Hematopoietic multipotent progenitor cell treated with erythropoietin and hydrocortisone succinate and interleukin-3 and kit ligand, for 6 days (in vitro differentiated cells): ENCODE measurements around the gene FARP1.
"Not testable (repeated sequence)": the region's sequence is repeated elsewhere in the genome, so short reads cannot be mapped to it uniquely, and the experiment has no call there.

ENCODE experiments used
- DNase-seq: peaks from one replicate; pipeline ENCODE4 v3.0.0-alpha.2; 2015

Gene FARP1

DNA sequence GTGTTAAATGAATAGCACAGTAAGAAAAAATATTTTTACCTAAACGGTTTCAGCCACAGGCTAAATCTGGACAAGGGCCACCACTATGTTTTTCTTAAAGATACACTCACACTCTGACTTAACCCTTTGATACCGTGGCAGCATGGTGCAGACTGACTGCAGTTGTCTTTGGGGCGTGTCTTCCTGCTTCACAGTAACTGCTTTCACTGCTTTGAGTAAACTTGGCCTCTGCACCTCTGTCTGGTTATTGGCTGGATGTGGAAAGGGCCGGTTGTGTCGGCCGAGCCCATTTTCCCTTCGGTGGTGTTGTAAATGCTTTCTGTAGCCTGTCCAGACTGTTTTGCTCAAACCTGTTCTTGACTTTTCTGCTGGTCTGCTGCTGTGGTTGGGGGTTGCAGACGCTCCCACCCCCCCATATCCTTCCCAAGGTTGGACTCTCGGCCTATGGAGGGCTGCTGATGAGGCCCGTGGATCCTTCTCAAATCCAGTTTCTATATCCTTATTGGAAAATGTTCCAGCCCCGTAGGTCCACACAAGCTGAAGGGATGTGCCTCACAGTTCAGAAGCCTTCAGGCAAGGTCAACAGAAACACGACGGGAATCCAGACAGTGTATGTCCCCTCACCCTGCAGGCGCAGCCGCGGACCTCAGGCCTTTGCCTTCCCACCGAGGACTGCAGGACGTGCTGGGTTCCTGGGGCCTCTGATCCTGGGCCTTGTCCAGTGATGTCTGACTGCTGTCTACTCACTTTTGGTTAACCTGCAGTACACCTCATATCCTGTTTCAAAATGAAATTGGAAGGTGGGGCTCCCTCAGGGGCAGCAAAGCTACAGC, 124.4 kb downstream of the FARP1 start:
- DNase-seq, result no peak

DNA sequence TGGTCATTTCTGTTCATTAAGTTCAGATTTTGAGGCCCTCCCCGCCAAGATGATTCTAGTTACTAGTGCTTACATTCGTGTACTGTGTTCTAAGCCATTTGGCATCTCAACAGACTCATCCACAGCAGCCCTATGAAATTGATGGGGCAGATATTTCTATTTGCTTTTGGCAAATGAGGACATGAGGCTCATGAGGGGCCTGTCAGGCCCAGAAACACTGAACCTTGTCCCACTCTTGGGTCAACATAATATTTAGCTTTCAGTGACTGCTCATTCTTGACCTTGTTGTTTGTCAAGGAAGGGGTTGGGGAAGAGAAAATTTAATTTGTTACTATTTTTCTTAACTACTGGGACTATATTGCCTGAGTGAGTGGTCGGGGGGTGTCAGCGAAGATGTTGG, 126.5 kb downstream of the FARP1 start:
- DNase-seq, result no peak

DNA sequence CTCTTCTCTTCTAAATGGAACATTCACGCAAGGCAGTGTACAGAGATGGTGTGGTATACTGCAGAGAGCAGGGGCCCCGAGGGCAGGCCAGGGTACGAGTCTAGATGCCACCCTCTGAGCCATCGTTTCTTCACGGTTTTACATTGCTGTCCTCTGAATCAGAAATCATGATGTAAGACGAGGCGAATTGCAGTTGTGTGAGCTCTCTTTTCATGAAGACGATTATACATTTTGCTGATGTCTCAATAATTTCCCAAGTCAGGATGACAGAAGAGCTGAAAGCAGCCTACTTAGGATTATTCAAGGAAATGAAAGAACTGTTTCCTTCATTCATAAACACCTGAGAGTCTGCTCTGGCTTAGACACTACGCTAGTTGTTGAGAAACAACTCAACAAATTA, 127.9 kb downstream of the FARP1 start:
- no peak for DNase-seq

DNA sequence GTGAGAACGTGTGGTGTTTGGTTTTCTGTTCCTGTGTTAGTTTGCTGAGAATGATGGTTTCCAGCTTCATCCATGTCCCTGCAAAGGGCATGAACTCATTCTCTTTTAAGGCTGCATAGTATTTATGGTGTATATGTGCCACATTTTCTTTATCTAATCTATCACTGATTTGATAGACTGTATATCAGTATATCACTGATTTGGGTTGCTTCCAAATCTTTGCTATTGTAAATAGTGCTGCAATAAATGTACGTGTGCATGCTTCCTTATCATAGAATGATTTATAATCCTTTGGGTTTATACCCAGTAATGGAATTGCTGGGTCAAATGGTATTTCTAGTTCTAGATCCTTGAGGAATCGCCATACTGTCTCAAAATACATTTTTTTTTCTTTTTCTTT, 128.8 kb downstream of the FARP1 start:
- DNase-seq, result not testable (repeated sequence)

DNA sequence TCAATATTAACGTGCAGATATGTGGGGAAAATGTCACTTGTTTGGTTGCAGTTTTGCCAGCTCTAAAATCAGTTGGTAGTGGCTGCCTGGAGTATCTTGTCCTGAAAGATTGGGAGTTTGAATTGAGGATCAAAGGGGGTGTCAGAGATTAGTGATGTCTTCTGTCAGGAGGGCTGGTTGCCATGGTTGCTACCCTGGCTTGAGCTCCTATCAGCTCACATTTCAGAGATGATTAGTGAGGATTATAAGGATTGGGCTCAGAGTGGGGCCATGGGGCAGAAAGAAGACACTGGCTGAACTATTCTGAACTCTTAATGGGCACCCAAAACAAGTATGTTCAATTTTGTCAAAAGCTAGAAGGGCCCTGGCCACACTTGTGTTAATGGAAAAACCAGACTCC, 129.7 kb downstream of the FARP1 start:
- no peak for DNase-seq

DNA sequence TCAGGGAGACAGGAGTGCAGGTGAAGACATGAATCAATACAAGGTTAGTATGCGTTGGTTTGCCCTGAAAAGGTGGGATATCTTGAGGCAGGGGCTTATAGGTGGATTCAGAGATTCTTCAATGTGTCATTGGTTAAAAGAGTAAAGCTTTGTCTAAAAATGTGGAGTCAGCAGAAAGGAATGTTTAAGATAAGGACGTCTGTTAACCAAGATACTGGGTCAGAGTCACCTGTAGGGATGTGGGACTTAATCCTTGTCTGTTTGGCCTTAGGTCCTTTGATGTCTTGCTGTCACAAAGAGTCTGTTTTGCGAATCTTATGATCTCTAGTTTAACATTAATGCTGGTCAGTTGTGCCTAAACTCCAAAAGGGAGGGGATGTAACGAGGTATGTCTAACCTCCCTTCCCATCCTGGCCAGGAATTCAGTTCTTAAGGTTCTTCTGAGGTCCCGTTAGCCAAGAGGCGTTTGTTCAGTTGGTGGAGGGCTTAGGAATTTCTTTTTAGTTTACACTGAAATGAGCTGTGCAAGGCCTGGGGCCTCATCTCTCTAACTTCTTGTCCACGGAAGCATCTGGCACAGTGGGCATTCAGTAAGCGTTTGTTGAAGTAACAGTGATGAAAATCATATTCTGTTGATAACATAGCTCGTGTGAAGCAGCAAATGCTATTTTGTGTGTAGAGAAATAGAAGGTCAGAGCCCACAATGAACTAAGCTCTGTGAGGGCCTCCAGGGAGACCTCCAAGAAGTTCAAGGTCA, 130.4 kb downstream of the FARP1 start:
- no peak for DNase-seq

DNA sequence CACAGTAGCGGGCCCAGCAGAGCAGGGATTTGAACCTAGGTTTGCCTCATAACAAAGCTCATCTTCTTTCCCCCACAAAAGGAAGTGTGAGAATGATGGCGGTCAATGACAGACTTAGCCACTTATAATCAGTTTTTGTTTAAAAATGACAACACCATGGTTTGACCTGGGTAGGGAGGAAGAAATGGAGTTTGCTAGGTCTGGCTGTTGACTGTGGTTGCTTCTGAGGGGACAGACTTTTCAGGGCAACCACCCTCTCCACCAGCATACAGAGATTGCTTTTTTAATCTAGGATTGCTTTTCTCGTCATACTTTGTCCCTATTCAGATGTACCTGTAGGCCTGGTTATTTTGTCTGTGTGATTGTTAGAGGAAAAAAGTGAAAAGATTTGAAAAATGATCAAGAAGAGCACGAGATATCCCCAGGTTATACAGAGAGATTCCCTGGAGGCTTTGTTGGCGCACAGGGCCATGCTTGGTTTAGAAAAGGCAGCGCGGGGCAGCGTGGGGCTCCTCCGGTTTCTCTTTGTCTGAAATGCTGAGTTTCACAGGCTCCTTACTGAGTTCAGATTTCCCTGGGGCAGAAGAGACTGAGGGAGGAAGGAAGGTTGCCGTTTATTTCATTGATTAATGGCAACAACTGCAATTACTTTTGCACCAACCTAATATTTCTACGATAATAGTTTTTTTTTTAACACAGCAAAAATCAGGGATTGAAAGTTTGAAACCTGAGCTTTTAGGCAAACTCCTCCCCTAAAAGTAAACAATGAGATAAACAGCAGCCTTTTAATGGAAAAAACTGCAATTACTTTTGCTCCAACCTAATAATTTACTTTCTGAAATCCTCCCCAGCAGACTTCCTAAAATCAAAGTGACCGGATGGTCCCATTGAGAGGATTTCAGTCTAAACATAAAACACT, 131.2 kb downstream of the FARP1 start:
- no peak for DNase-seq

DNA sequence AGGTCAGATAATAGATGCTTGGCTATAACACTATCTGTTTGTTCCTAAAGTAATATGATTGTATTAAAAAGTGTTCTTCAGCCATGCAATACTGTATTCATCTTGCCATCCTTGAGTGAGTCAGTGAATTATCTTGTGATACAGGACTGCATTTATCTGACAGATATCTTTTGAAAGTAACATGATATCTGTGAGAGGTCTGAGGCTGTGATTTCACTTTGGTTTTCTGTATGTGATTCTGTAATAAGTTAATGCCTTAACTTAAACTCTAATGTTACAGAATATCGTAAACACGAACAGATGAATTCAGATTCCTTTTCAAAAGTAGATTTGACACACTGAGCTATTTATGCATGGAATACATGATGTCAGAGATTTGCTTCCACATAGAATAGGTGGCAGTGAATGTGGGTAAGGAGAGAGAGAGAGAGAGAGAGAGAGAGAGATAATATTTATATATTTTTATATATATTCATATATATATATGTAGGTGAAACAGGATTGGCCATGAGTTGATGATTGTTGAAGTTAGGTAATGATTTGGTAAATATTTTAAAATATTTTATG, 132.1 kb downstream of the FARP1 start:
- no peak for DNase-seq

DNA sequence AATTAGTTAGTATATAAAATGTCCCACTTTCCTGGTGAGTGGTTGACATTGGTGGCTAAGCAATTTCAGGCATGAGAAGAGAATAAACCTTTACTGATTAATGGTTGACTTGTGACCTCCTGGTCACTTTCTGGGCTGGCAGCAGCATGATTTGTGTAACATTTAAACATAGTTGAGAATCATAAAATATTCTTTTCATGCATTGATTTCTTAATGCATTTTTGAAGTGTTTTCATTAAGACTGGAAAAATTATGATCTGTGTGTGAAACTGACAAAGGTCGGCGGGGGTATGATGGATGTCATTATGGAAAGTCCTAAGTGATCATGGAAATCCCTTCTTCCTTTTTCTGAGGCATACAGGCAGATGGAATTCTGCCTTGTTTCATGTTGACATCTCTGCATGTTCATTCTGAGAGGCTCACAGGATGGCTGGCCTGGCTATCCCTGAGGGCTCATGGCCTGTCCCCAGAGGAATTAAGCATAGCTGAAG, 132.8 kb downstream of the FARP1 start:
- DNase-seq, result no peak

DNA sequence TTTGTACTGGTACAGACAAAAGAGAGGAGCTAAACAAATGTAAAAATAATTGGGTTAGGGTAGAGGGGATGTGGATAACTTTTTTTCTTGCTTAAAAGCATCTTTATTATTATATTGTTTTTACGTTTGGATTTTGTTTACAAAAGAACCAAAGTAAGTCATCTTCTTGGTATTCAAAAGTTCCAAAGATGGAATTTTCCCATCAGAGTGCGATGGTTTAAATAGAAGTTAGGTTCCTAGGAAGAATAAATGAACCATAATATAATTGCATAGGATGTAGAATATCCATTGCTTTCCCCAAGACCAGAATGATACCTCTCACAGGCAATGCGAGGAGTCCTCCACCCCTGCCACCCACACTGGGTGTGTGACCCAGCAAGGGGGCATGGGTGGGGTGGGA, 133.6 kb downstream of the FARP1 start:
- DNase-seq, result no peak

DNA sequence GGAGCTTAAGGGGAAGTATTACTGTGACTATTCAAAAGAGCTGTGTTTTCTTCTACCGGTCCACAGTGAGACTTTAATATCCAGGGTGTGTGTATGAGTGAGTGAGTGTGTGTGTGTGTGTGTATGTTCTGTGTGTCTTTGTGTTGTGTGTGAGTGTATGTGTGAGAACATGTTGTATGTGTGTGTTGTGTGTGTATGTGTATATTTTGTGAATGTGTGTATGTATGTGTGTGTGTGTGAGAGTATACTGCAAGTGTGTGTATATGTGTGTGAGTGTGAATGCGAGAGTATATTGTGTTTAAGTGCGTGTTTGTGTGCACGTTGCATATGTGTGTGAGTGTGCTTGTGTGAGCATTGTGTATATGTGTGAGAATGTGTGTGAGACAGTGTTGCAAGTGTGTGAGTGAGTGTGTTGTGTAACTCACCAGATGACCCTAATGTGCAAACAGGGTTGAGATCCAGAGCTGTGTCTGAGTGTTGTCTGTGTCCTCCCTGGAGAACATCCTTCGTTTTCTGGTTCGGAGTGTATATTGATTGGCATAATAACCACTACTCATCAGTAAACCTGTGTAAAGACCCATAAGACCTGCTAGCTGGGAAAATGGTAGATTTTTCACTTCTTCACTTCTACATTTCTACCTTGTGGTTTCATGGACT, 135.3 kb downstream of the FARP1 start:
- no peak for DNase-seq

DNA sequence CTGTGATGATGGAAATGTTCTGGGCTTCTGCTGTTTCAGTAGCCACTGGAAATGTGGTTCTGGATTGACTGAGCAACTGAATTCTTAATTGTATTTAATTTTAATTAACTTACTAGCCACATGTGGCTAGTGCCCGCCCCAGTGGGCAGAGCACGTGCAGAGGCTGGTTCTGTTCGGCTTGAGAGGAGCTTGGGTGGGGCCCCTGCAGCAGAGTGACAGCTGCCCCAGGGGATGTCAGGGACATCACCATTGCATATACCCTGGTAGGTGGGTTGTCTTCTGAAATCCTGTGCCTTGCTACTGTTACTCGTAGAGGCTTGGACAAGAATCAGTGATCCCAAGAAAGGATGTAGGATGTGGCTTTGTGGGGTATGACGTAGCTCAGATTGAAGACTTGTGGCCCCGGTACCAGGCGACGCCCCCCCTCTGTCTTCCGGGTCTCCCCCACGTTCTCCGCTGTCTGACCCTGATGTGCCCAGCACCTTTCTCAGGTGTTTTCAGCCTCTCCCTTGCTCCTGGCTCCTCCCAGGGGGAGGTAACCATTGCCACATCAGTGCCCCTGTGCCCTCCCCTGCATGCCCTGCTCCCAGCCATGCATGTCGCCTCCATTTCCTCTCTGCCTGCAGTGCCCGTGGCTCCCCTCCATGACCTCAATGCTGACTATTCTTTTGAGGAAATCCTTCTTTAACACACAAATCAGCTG, 136.7 kb downstream of the FARP1 start:
- DNase-seq, result no peak

DNA sequence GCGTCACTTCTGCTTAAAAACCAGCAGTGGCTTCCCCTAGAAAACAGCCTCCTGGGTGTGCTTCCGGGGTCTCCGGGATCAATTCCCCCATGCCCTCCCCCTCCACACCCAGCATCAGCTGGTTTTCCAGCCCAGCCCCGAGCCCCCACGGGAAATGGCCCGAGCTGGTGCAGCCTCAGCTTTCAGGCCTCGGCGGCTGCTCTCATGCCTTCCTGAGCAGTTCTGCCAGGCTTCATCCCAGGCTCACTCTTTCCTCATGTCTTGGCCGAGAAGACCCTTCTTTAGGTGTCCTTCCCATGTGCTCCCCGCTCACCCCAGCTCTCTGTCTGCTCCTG, 137.2 kb downstream of the FARP1 start:
- DNase-seq, result no peak

DNA sequence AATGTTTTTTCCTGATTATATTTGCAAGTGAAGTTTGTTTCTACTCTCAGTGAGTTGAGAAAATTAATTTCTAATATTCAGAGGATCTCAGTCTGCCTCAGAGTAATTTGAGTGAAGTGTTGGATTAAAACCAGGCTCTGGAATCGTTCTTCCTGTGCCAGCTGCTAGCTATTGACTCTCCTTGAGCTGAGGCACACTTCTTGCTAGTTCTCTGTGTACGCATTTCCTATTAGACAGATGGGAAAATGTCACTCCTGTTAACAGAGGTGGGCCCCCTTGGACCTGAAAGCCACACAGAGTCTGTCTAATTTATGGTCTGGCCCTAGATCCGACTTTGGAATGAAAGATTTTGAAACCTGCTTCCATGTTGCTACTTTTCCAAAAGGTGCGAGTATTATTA, 141.8 kb downstream of the FARP1 start:
- DNase-seq, result no peak

DNA sequence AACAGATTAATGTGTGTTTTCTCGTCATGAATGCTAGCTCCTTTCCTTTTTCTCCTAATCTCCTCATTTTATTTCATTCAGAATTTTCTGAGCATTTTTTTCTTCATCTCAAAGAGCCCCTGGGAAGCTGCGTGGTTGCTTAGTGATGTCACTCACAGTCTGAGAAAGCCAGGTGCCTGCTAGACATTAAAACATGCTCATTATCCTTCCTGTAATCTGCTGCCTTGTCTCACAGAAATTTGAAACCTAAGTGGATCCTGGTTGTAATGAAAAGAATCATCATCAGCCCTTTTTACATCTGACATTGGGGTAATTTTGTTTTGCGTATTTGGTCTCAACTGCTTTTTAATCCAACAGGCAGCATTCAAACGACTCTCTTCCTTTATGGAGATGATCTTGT, 142.4 kb downstream of the FARP1 start:
- DNase-seq, result no peak

DNA sequence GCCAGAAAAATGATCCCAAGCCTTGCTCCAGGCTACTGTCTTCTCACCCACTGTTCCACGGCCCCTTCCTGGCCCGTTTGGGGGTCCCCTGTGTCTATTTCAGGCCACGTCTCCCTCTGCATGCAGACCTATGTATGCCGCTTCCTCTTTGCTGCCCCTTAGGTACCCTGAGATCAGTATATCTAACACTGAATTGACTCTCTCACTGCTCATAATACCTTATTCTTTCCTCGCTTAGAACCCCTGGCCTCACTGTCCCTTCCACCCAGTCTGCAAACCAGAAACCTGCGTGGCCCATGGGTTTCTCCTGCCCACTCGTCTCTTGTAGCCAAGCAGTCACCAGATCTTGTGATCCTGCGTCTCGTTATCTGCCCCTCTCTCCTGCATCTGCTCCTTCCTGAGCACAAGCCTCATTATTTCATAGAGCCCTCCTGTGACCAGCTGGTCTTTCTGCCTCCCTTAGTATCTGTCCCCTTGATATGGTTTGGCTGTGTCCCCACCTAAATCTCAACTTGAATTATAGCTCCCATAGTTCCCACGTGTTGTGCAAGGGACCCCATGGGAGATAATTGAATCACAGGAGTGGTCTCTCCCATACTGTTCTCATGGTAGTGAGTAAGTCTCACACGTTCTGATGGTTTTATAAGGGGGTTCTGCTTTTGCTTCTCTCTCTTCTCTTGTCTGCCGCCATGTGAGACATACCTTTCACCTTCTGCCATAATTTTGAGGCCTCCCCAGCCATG, 143.1 kb downstream of the FARP1 start:
- DNase-seq, result no peak

DNA sequence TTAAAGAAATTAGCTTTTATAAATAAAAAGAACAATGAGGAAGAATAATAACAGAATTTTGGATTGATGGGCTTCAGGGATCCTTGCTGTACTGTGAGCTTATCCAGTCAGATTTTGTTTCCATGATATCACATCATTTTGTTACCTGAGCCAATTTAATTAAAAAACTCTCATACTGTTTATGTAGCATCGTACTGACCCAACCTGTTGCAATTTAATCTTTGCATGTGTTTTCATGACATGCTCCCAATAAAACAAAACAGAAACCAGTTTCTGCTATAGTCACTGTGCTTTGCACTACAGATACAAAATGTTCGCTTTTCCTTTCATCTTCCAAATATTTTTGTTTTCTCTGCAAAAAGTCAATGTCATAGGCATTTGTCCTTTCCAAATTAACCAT, 143.9 kb downstream of the FARP1 start:
- no peak for DNase-seq

DNA sequence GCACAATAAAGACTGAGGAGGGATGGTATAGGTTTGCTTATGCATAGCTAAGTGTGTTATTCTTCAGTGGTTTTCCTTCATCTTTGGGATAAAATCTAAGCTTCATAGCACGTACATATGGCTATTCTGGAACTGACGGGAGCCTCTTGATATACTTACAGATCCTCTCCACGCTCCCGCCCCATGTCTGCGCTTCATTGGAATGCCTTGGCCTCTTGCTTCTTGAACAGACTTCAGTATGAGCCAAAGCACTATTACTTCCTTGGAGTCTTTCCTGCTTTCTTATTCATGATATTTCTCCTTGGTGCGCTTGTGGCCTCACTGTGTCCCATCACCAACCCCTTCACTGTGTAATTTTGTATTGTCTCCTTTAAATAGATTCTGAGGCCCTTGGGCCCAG, 145.3 kb downstream of the FARP1 start:
- DNase-seq, result no peak

DNA sequence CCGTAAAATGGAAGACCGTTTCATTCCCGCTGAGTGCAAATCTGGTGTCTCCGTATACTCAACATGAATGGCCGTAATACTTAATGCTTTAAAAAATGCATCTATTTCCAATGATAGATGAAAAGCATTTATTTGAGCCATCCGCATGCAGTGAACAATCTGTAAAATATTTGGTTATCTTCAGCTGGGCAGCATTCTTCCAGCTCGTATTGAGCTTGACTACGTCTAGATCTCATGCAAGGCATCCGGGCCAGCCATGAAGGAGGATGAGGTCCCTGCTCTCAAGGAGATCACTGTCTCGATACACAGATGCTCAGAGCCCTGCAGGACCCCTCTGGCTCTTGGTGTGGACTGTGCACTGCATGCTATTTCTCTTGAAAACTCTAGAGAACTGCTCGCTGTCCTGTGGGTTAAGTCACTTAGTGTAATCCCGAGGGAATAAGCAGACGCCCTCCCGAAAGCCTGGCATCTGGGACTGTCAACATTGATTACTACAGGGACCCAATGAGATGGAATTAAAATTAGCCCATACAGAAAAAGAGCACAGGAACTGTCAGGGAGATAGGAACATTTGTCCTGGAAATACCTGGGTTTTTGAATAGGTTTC, 146.5 kb downstream of the FARP1 start:
- DNase-seq, result no peak

DNA sequence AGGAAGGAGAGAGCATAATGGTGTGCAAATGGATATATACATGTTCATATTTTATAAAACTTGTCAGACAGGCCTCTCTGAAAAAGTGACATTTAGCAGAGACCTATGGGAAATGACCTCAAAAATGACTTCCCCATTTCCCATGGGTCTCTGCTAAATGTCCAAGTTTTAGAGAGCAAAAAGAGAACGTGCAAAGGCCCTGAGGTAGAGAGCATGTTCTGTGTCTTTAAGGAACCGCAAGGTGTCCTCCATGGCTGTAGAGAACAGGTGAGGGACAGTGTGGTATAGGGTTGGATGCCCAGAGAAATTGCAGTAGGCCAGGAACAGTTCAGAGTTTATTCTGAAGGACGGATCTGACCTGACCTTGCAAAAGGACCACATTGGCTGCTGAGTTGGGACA, 147.4 kb downstream of the FARP1 start:
- no peak for DNase-seq

DNA sequence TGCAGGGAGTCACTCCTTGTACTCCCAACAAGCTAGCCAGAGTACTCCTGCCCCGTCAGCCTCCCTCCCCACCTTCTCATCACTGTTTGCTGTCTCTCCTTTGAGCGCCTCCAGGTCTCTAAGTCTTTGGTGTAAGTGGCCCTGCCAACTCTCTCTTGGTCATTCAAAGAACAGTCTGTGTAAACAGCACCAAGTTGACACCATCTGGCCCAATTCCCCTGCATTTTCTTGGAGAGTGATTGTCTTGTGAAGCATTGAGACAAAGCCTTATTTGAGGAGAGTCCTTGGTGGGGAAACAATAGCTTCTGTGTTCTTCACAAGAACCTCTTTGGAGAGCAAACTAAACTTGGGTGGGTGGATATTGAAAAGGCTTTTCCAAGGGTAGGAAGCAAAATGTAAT, 148.8 kb downstream of the FARP1 start:
- DNase-seq, result no peak
